HepG2 (cell line): ENCODE results near the gene ZC3H4. TPM values are rescaled to one million over a fixed set of nuclear protein-coding genes. Genes with fewer than 3 reads are reported as not detected.

ENCODE experiments used
- ARNT2 ChIP-seq: sonication (generic); formaldehyde crosslinking; IDR thresholded peaks from 2 replicates; pipeline ENCODE4 v1.8.0; 2022; ENCODE audit warnings: mild to moderate bottlenecking, low read depth, missing genetic modification reagents, moderate library complexity
- ASH2L ChIP-seq: fragments of 300-600, 200-600 bp; sonication (generic); IDR thresholded peaks from 2 replicates; pipeline ENCODE4 v1.7.0; 2017; ENCODE audit warnings: low read depth, mild to moderate bottlenecking, moderate library complexity, mixed read lengths, low read length; ENCODE audit not compliant: insufficient read length
- CENPT ChIP-seq: sonication (generic); formaldehyde crosslinking; IDR thresholded peaks from 2 replicates; pipeline ENCODE4 v1.8.0; 2022; ENCODE audit warnings: low read depth, mild to moderate bottlenecking, moderate library complexity, missing genetic modification reagents
- E2F2 ChIP-seq: sonication (generic); formaldehyde crosslinking; IDR thresholded peaks from 2 replicates; pipeline ENCODE4 v1.4.0; 2020; ENCODE audit warnings: missing genetic modification reagents, borderline replicate concordance
- HNRNPLL ChIP-seq: fragments of 200-400 bp; formaldehyde crosslinking; IDR thresholded peaks from 2 replicates; pipeline ENCODE4 v1.6.1; 2017; ENCODE audit warnings: mild to moderate bottlenecking, low read depth, low read length; ENCODE audit not compliant: poor library complexity, severe bottlenecking
- IKZF5 ChIP-seq: IDR thresholded peaks from 2 replicates; pipeline ENCODE4 v1.6.1; 2018; ENCODE audit warnings: missing genetic modification reagents, mild to moderate bottlenecking, missing compliant biosample characterization
- PCBP1 ChIP-seq: fragments of 200-400 bp; formaldehyde crosslinking; IDR thresholded peaks from 2 replicates; pipeline ENCODE4 v1.6.1; 2017; ENCODE audit warnings: mild to moderate bottlenecking, low read depth, low read length, borderline replicate concordance
- RFX1 ChIP-seq: fragments of 450-650 bp; IDR thresholded peaks from 2 replicates; pipeline ENCODE4 v1.6.1; 2017
- SP140L ChIP-seq: sonication (generic); formaldehyde crosslinking; IDR thresholded peaks from 2 replicates; pipeline ENCODE4 v1.4.0; 2020; ENCODE audit warnings: missing genetic modification reagents, borderline replicate concordance
- TAF15 ChIP-seq: fragments of 200-400 bp; formaldehyde crosslinking; IDR thresholded peaks from one replicate; pipeline ENCODE4 v1.6.1; 2018; ENCODE audit warnings: mild to moderate bottlenecking, low read depth, low read length; ENCODE audit not compliant: poor library complexity, severe bottlenecking
- TBP ChIP-seq: sonication (generic); formaldehyde crosslinking; IDR thresholded peaks from 2 replicates; pipeline ENCODE4 v1.5.0; 2020; ENCODE audit warnings: missing genetic modification reagents
- THAP11 ChIP-seq: IDR thresholded peaks from 2 replicates; pipeline ENCODE4 v1.6.1; 2016; ENCODE audit warnings: missing biosample characterization, missing genetic modification reagents
- TIGD3 ChIP-seq: sonication (generic); formaldehyde crosslinking; IDR thresholded peaks from 2 replicates; pipeline ENCODE4 v1.5.1; 2020; ENCODE audit warnings: mild to moderate bottlenecking, missing genetic modification reagents, borderline replicate concordance
- YEATS2 ChIP-seq: sonication (generic); formaldehyde crosslinking; IDR thresholded peaks from 2 replicates; pipeline ENCODE4 v1.4.0; 2020; ENCODE audit warnings: missing genetic modification reagents, borderline replicate concordance
- ZFX ChIP-seq: sonication (generic); formaldehyde crosslinking; IDR thresholded peaks from 2 replicates; pipeline ENCODE4 v1.4.0; 2020; ENCODE audit warnings: mild to moderate bottlenecking, low read depth, missing genetic modification reagents, moderate library complexity
- ZNF142 ChIP-seq: sonication (generic); formaldehyde crosslinking; IDR thresholded peaks from 2 replicates; pipeline ENCODE4 v1.4.0; 2020; ENCODE audit warnings: missing genetic modification reagents
- ZNF552 ChIP-seq: sonication (generic); formaldehyde crosslinking; IDR thresholded peaks from 2 replicates; pipeline ENCODE4 v1.9.0; 2022; ENCODE audit warnings: missing genetic modification reagents, mild to moderate bottlenecking, borderline replicate concordance
- ZNF598 ChIP-seq: sonication (generic); formaldehyde crosslinking; IDR thresholded peaks from 2 replicates; pipeline ENCODE4 v1.5.1; 2020; ENCODE audit warnings: mild to moderate bottlenecking, missing genetic modification reagents, borderline replicate concordance
- polyA plus RNA-seq, 8 experiments: library from polyadenylated mRNA; depleted of rRNA in 3 of 8; stranded (reverse) in 7 of 8; unstranded in 1 of 8; fragments of >200 nt; fragmentation: Illumina TruSeq in 4 of 8; extraction: Trizol in 4 of 8; gene quantifications; 2 replicates each; pipeline versions ENCODE4 v1.2.1 to v1.2.3, GENCODE V29; 2011 to 2016; ENCODE audit warnings: low read depth in 4 of 8, missing spikeins in 1 of 8, mixed read lengths in 1 of 8; ENCODE audit not compliant: insufficient read depth in 1 of 8
- total RNA-seq, 5 experiments: library from RNA; depleted of rRNA; stranded (reverse); fragments of >200 nt; fragmentation: Illumina TruSeq; extraction: Trizol; gene quantifications; 2 replicates each; pipeline ENCODE4 v1.2.3, GENCODE V29; 2016; ENCODE audit warnings: low read depth in 1 of 5

ZC3H4 gene
- total and polyA plus RNA-seq, 2 of the 13 experiments (the other 11 are each of a cell fraction or from before 2014, with no cell fraction given), result 1.8 to 10.7 TPM

GRCh38 chr19:47110521-47111005 is 3.0 kb downstream of the ZC3H4 start (continued):
- TF ChIP-seq ARNT2, result no peak
- no peak for TF ChIP-seq ZNF598 (CRISPR knock-in tag)
- no peak for TF ChIP-seq TAF15
- no peak for TF ChIP-seq TIGD3 (CRISPR knock-in tag)
- no peak for TF ChIP-seq PCBP1
- no peak for TF ChIP-seq HNRNPLL
- no peak for TF ChIP-seq E2F2
- TF ChIP-seq ASH2L, result peak; percentile 13
- no peak for TF ChIP-seq ZNF142 (CRISPR knock-in tag)
- 0 out of 2 replicates have a peak, but pooled peaks have one; percentile 31 for TF ChIP-seq IKZF5 (CRISPR knock-in tag)
- TF ChIP-seq TBP (CRISPR knock-in tag), result no peak
- TF ChIP-seq THAP11, result 0 out of 2 replicates have a peak, but pooled peaks have one; percentile 9
- 0 out of 2 replicates have a peak, but pooled peaks have one; percentile 21 for TF ChIP-seq YEATS2 (CRISPR knock-in tag)
- no peak for TF ChIP-seq SP140L (CRISPR knock-in tag)
- TF ChIP-seq ZFX (CRISPR knock-in tag), result peak; percentile 3; the same call in 1 of the 2 replicates
- TF ChIP-seq ZNF552 (CRISPR knock-in tag), result no peak
- no peak for TF ChIP-seq CENPT (CRISPR knock-in tag)
- no peak for TF ChIP-seq RFX1
